ENCODE results near the gene RNF123. TPM values are rescaled to one million over a fixed set of nuclear protein-coding genes. Genes with fewer than 3 reads are reported as not detected.

The RNF123 gene
- total RNA-seq, 1 experiment from 2014 or later, result 40.6 TPM

GRCh38 chr3:49680493-49681231 is 8.7 kb upstream of the RNF123 start:
- Histone ChIP-seq H2BK12ac (ENCODE audit: insufficient read length, low read depth, low read length) (no peak overlapping the region), H2BK5ac (ENCODE audit: insufficient read length, low read length) (no peak overlapping the region), H3K9ac (ENCODE audit: extremely low read depth, insufficient read length, low read length) (no peak overlapping the region), H2BK20ac (ENCODE audit: low read depth, low read length, poor library complexity, severe bottlenecking) (no peak overlapping the region), H3T11ph (ENCODE audit: low read length) (no peak overlapping the region), H4K20me1 (ENCODE audit: control insufficient read depth, insufficient read depth, insufficient read length) (no peaks in the 10 kb centered on the region), H4K91ac (ENCODE audit: insufficient read length, low read depth, low read length) (no peak overlapping the region), H3K27ac (ENCODE audit: insufficient read length, low read depth, low read length) (no peak overlapping the region), H2AFZ (ENCODE audit: low read length) (no peak overlapping the region), H4K8ac (replicated peaks; ENCODE audit: insufficient read length, low read depth, low read length) (no peak overlapping the region), H3K79me2 (ENCODE audit: insufficient read depth, low read length) (no peaks in the 10 kb centered on the region), H3K14ac (ENCODE audit: insufficient read depth, low read length) (no peak overlapping the region), H3K4me2 (ENCODE audit: insufficient read depth, insufficient read length, low read length) (no peak overlapping the region), H3K79me1 (ENCODE audit: insufficient read depth, low read depth, low read length, poor library complexity, severe bottlenecking) (no peaks in the 10 kb centered on the region), H3K4me1 (ENCODE audit: insufficient read depth, low read length) (no peaks in the 10 kb centered on the region), H3K4ac (ENCODE audit: low read depth, low read length) (no peak overlapping the region), H3K9me3 (ENCODE audit: control insufficient read depth, low read depth, low read length) (no peaks in the 10 kb centered on the region), H3K27me3 (ENCODE audit: insufficient read depth, low read length) (no peaks in the 10 kb centered on the region), H3K23ac (ENCODE audit: insufficient read length, low read depth, low read length) (no peak overlapping the region), H4K5ac (ENCODE audit: insufficient read length, low read depth, low read length) (no peak overlapping the region), H3K18ac (ENCODE audit: insufficient read length, low read depth, low read length) (no peak overlapping the region), H2BK120ac (ENCODE audit: low read depth, low read length, poor library complexity, severe bottlenecking) (no peak overlapping the region), H3K56ac (ENCODE audit: insufficient read length, low read depth, low read length) (no peak overlapping the region), H2AK5ac (ENCODE audit: insufficient read length, low read length) (no peak overlapping the region), H3K23me2 (ENCODE audit: insufficient read length, low read depth, low read length, poor library complexity, severe bottlenecking) (no peaks in the 10 kb centered on the region), H2BK15ac (ENCODE audit: low read depth, low read length) (no peak overlapping the region)
- H3K4me1 Mint-ChIP-seq, result peaks cover 4% of the 10 kb centered on the region in 2 experiments
- H3K4me3 Mint-ChIP-seq, result no peak overlapping the region; a peak in 1 of 5 replicates
- no CpG with 5 or more reads among the region's 7 CpGs for WGBS (ENCODE audit: extremely low coverage, insufficient read length, low lambda C conversion rate)
- DNase-seq, result no peak
- no peaks in the 10 kb centered on the region for H3K27me3 Mint-ChIP-seq (ENCODE audit: low read depth)
- TF ChIP-seq, protein P1, sequence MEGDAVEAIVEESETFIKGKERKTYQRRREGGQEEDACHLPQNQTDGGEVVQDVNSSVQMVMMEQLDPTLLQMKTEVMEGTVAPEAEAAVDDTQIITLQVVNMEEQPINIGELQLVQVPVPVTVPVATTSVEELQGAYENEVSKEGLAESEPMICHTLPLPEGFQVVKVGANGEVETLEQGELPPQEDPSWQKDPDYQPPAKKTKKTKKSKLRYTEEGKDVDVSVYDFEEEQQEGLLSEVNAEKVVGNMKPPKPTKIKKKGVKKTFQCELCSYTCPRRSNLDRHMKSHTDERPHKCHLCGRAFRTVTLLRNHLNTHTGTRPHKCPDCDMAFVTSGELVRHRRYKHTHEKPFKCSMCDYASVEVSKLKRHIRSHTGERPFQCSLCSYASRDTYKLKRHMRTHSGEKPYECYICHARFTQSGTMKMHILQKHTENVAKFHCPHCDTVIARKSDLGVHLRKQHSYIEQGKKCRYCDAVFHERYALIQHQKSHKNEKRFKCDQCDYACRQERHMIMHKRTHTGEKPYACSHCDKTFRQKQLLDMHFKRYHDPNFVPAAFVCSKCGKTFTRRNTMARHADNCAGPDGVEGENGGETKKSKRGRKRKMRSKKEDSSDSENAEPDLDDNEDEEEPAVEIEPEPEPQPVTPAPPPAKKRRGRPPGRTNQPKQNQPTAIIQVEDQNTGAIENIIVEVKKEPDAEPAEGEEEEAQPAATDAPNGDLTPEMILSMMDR (conservative IDR thresholded peaks at IDR 0.05), result no peak
- no peaks in the 10 kb centered on the region for H3K9me3 Mint-ChIP-seq
- H3K36me3 Mint-ChIP-seq (ENCODE audit: insufficient read depth in 1 of 3, low read depth in 3 of 3), result peaks cover 36 to 78% (median 72%) of the 10 kb centered on the region in 3 experiments; a peak in 6 of 7 replicates
- no peak overlapping the region for H3K27ac Mint-ChIP-seq

Measured in H9 (cell line).